Panc1 (cell line): ENCODE data around the gene INPP1. TPM values are rescaled to one million over a fixed set of nuclear protein-coding genes. Genes with fewer than 3 reads are reported as not detected.

Experiments
- ATAC-seq: fragments of 200-7000 bp; cut with Tn5 transposase; 2 replicates; pipeline ENCODE4 v1.9.1; 2020; ENCODE audit warnings: mild to moderate bottlenecking, moderate library complexity
- BruUV-seq: library from RNA; stranded (reverse); fragments of 400-500 nt; replicated peaks from 2 replicates; lab custom pipeline; 2021; lab: Mats Ljungman, UMichigan
- CTCF ChIA-PET: fragments of 300-600 bp; sonication (Branson Sonifier 250); formaldehyde crosslinking; loops from one replicate; lab custom pipeline; 2022; ENCODE audit warnings: antibody characterized with exemption; lab: Charles Lee
- POLR2A ChIA-PET: fragments of 300-600 bp; sonication (Branson Sonifier 250); formaldehyde crosslinking; loops from one replicate; lab custom pipeline; 2022; ENCODE audit warnings: antibody characterized with exemption; lab: Charles Lee
- DNase-seq: peaks from one replicate; pipeline ENCODE4 v3.0.0-alpha.2; 2010; ENCODE audit warnings: low read depth, low spot score
- H3K27ac ChIP-seq: 2 replicates; pipeline ENCODE4 v1.5.1; 2011; ENCODE audit warnings: mild to moderate bottlenecking, low read length, inconsistent platforms
- H3K27me3 ChIP-seq: fragments of 200-500 bp; sonication (Bioruptor generic); 2 replicates; pipeline ENCODE4 v1.6.0; 2014; ENCODE audit warnings: low read length, inconsistent platforms; ENCODE audit not compliant: control insufficient read depth, insufficient read depth
- H3K36me3 ChIP-seq: fragments of 200-500 bp; sonication (Bioruptor generic); 2 replicates; pipeline ENCODE4 v1.5.1; 2014; ENCODE audit warnings: inconsistent platforms, mild to moderate bottlenecking, low read length, moderate library complexity; ENCODE audit not compliant: control insufficient read depth, insufficient read depth
- H3K4me1 ChIP-seq: 2 replicates; pipeline ENCODE4 v1.5.1; 2011; ENCODE audit warnings: inconsistent platforms, mild to moderate bottlenecking, low read length, moderate library complexity; ENCODE audit not compliant: control insufficient read depth, insufficient read depth
- H3K4me3 ChIP-seq, 2 experiments: 2 replicates each; pipeline ENCODE4 v1.5.1; 2011 to 2012; ENCODE audit warnings: low read depth in 2 of 2, low read length in 2 of 2, mild to moderate bottlenecking in 2 of 2, inconsistent platforms in 1 of 2, moderate library complexity in 1 of 2
- H3K9me3 ChIP-seq: fragments of 200-500 bp; sonication (Bioruptor generic); 2 replicates; pipeline ENCODE4 v1.5.1; 2014; ENCODE audit warnings: low read depth, mild to moderate bottlenecking, inconsistent platforms, low read length, moderate library complexity; ENCODE audit not compliant: control insufficient read depth, insufficient read depth
- POLR2AphosphoS5 ChIP-seq: IDR thresholded peaks from 2 replicates; pipeline ENCODE4 v1.6.1; 2012; ENCODE audit warnings: mild to moderate bottlenecking, low read depth, low read length, moderate library complexity
- REST ChIP-seq, 2 experiments: IDR thresholded peaks; 2 replicates each; pipeline ENCODE4 v1.6.1; 2011 to 2012; ENCODE audit warnings: low read depth in 2 of 2, control low read depth in 1 of 2, low read length in 1 of 2, mild to moderate bottlenecking in 1 of 2, moderate library complexity in 1 of 2; ENCODE audit not compliant: insufficient read depth in 1 of 2
- SIN3A ChIP-seq: IDR thresholded peaks from 2 replicates; pipeline ENCODE4 v1.6.1; 2012; ENCODE audit warnings: low read depth, mild to moderate bottlenecking, low read length, moderate library complexity, borderline replicate concordance; ENCODE audit not compliant: insufficient read depth
- TCF7L2 ChIP-seq: IDR thresholded peaks from 2 replicates; pipeline ENCODE4 v1.6.1; 2011; ENCODE audit warnings: mild to moderate bottlenecking, low read depth, low read length, inconsistent platforms
- in situ Hi-C: cut with HindIII; loops from 2 replicates; pipeline ENCODE4 v1.10.0; 2016; ENCODE audit warnings: low sequenced_read_pairs, low pct_unique_long_range_greater_than_20kb
- intact Hi-C: fragments of 100-400 bp; cut with micrococcal nuclease; formaldehyde crosslinking; loops from one replicate; pipeline ENCODE4 v1.10.0; 2022; ENCODE audit not compliant: unreplicated experiment
- total RNA-seq: library from RNA; stranded (reverse); gene quantifications from one replicate; pipeline ENCODE4 v1.2.1, GENCODE V29; 2021; ENCODE audit not compliant: unreplicated experiment
- TF ChIP-seq, protein P1 (sequence below): fragments of 450-650 bp; IDR thresholded peaks from 2 replicates; pipeline ENCODE4 v1.5.1; 2017; ENCODE audit warnings: mild to moderate bottlenecking

INPP1 gene
- total RNA-seq, 1 experiment from 2014 or later: 10.8 TPM

DNA sequence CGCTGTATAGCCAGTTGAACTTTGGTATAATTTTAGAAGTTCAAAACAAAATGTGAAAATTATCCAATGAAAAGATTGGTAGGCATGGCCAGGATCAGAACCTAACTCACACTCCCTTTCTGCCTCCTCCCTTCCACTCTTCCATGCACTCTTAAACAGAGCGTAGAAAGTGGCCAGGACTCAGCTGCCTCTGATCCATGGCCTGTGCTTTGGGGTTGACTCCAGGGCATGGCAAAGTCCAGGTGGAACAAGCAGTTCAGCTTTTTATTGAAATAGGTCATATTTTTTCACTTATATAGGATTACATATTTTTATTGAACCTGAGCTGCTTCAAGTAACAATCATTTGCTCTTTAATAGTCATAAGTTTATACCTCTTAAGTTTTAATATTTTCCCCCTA lies 26.2 kb downstream of the INPP1 start:
- Histone ChIP-seq H3K27ac (no peak overlapping the region), H3K4me1 (no peaks in the 10 kb centered on the region), H3K27me3 (no peaks in the 10 kb centered on the region), H3K9me3 (no peaks in the 10 kb centered on the region), H3K36me3 (no peaks in the 10 kb centered on the region), H3K4me3 (no peak overlapping the region)
- no TSS peak for BruUV-seq
- DNase-seq: no peak
- intact Hi-C loops: no loop called here
- in situ Hi-C loops: no loop called here
- no peak for ATAC-seq
- TF ChIP-seq POLR2AphosphoS5: no peak
- TF ChIP-seq TCF7L2: no peak
- TF ChIP-seq REST (IDR thresholded peaks at IDR 0.05; ENCODE audit: insufficient read depth in 1 of 2, low read depth in 2 of 2, low read length in 1 of 2): no peak
- no peak for TF ChIP-seq SIN3A
- TF ChIP-seq, protein P1, sequence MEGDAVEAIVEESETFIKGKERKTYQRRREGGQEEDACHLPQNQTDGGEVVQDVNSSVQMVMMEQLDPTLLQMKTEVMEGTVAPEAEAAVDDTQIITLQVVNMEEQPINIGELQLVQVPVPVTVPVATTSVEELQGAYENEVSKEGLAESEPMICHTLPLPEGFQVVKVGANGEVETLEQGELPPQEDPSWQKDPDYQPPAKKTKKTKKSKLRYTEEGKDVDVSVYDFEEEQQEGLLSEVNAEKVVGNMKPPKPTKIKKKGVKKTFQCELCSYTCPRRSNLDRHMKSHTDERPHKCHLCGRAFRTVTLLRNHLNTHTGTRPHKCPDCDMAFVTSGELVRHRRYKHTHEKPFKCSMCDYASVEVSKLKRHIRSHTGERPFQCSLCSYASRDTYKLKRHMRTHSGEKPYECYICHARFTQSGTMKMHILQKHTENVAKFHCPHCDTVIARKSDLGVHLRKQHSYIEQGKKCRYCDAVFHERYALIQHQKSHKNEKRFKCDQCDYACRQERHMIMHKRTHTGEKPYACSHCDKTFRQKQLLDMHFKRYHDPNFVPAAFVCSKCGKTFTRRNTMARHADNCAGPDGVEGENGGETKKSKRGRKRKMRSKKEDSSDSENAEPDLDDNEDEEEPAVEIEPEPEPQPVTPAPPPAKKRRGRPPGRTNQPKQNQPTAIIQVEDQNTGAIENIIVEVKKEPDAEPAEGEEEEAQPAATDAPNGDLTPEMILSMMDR: no peak
- CTCF ChIA-PET: no interaction called here
- POLR2A ChIA-PET: no interaction called here

DNA sequence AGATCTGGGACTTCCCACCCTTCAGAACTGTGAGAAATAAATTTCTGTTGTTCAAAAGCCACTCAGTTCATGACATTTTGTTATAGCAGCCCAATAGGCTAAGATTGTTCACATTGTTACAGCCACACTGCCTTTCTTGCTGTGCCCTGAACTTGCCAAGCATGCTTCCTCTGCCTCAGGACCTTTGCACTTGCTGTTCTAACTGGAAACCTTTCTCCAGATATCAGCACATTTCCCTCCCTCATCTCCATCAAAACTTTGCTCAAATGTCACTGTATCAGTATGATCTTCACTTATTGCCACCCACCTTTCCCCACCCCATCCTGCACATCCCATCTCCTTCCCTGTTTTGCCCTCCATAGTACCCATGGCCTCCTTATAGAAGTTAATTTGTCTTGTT lies 32.7 kb downstream of the INPP1 start:
- intact Hi-C loops (no loop called here), in situ Hi-C loops (no loop called here)
- ATAC-seq (no peak), DNase-seq (no peak)
- H3K4me1 ChIP-seq: no peaks in the 10 kb centered on the region
- H3K27me3 ChIP-seq: no peaks in the 10 kb centered on the region
- H3K9me3 ChIP-seq: no peaks in the 10 kb centered on the region
- no peak overlapping the region for H3K4me3 ChIP-seq
- BruUV-seq: no TSS peak
- TF ChIP-seq TCF7L2 (no peak), POLR2AphosphoS5 (no peak), SIN3A (no peak)
- TF ChIP-seq, protein P1: no peak
- POLR2A ChIA-PET: no interaction called here
- CTCF ChIA-PET: no interaction called here
- no peaks in the 10 kb centered on the region for H3K36me3 ChIP-seq
- H3K27ac ChIP-seq: no peak overlapping the region
